Gastroesophageal sphincter (tissue), 4 donors: ENCODE measurements around the gene ADAMTS4. TPM values are rescaled to one million over a fixed set of nuclear protein-coding genes. Genes with fewer than 3 reads are reported as not detected.

Source experiments
- ATAC-seq: fragments of 150-250 bp; one replicate; pipeline ENCODE4 v1.9.1; 2016; ENCODE audit warnings: mild to moderate bottlenecking, moderate library complexity
- H3K27ac ChIP-seq, 4 donors: fragments of 200-600 bp; sonication (generic) in 3 of 4; 1 replicate in 3 of 4; 2 replicates in 1 of 4; pipeline ENCODE4 v1.5.1; 2016 to 2019
- H3K27me3 ChIP-seq: fragments of 200-600 bp; sonication (generic); one replicate; pipeline ENCODE4 v1.5.1; 2019
- H3K36me3 ChIP-seq, 2 donors: fragments of 200-600 bp; sonication (generic); one replicate each; pipeline ENCODE4 v1.5.1; 2019; ENCODE audit warnings: control low read depth in 1 of 2
- H3K4me1 ChIP-seq, 3 donors: fragments of 200-600 bp; sonication (generic); 1 replicate in 2 of 3; 2 replicates in 1 of 3; pipeline ENCODE4 v1.5.1; 2016 to 2019; ENCODE audit warnings: control low read depth in 2 of 3
- H3K4me3 ChIP-seq, 2 donors: fragments of 200-600 bp; sonication (generic); one replicate each; pipeline ENCODE4 v1.5.1; 2019; ENCODE audit warnings: mild to moderate bottlenecking in 1 of 2, moderate library complexity in 1 of 2
- H3K9me3 ChIP-seq, 3 donors: fragments of 200-600 bp; sonication (generic); one replicate each; pipeline ENCODE4 v1.5.1; 2017 to 2019; ENCODE audit warnings: control low read depth in 2 of 3
- EP300 ChIP-seq: sonication (generic); formaldehyde crosslinking; IDR thresholded peaks from one replicate; pipeline ENCODE4 v1.6.1; 2017; ENCODE audit warnings: antibody characterized with exemption, mild to moderate bottlenecking
- POLR2A ChIP-seq, 2 donors: fragments of 450-650 bp; IDR thresholded peaks; one replicate each; pipeline ENCODE4 v1.6.1; 2017; ENCODE audit warnings: antibody characterized with exemption in 2 of 2, mild to moderate bottlenecking in 2 of 2, moderate library complexity in 1 of 2
- POLR2AphosphoS5 ChIP-seq: sonication (generic); formaldehyde crosslinking; IDR thresholded peaks from one replicate; pipeline ENCODE4 v1.6.1; 2017; ENCODE audit warnings: antibody characterized with exemption
- WGBS, 2 donors: methylation state at CpG; one replicate each; pipeline ENCODE4 v1.1.5; 2018; ENCODE audit warnings: low coverage in 1 of 2; 5-methylcytosine and 5-hydroxymethylcytosine counted together
- total RNA-seq, 4 donors: library from RNA; depleted of rRNA; stranded (reverse); fragments of >200 nt; gene quantifications; one replicate each; pipeline ENCODE4 v1.1.0, GENCODE V29; 2016
- TF ChIP-seq, protein P1 (sequence below), 4 experiments: fragments of 200-600 bp in 2 of 4; fragments of 450-650 bp in 2 of 4; sonication (generic) in 1 of 4; IDR thresholded peaks; one replicate each; pipeline ENCODE4 v1.5.1; 2017 to 2019; ENCODE audit warnings: antibody characterized with exemption in 4 of 4, mild to moderate bottlenecking in 2 of 4, moderate library complexity in 2 of 4

The ADAMTS4 gene
- total RNA-seq, 4 donors from 2014 or later, result 3.7 to 60.6 (median 6.7) TPM

DNA sequence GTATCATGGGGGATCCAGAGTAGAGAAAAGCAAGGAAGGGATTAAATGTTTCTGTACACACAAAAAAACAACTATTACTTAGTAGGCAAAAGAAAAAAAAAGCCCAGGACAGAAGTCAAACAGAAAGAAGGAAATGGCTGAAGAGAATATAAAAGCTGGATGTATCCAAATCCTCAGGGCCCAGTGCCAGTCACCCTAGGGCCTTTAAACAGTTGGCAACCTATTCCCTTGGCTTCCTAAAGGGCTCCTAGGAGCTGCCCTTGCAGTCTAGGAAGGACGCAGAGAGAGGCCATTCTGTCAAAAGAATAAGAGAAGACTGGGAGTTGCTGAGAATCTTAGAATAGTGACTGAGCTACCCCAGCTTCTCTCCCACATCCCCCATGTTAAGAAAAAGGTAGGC lies 26.5 kb downstream of the ADAMTS4 start:
- no peak for ATAC-seq
- Histone ChIP-seq H3K27ac (peak overlapping the region in 3 of 4 donors; percentile 50 to 60 (median 52)), H3K27me3 (no peaks in the 10 kb centered on the region), H3K9me3 (no peaks in the 10 kb centered on the region), H3K4me1 (peaks cover 5 to 66% (median 20%) of the 10 kb centered on the region in 3 donors), H3K36me3 (peaks cover 0 to 77% of the 10 kb centered on the region in 2 donors), H3K4me3 (no peak overlapping the region)
- 71 to 91% methylated on average over 1 of the region's 1 CpG for WGBS, 2 donors
- TF ChIP-seq, protein P1, sequence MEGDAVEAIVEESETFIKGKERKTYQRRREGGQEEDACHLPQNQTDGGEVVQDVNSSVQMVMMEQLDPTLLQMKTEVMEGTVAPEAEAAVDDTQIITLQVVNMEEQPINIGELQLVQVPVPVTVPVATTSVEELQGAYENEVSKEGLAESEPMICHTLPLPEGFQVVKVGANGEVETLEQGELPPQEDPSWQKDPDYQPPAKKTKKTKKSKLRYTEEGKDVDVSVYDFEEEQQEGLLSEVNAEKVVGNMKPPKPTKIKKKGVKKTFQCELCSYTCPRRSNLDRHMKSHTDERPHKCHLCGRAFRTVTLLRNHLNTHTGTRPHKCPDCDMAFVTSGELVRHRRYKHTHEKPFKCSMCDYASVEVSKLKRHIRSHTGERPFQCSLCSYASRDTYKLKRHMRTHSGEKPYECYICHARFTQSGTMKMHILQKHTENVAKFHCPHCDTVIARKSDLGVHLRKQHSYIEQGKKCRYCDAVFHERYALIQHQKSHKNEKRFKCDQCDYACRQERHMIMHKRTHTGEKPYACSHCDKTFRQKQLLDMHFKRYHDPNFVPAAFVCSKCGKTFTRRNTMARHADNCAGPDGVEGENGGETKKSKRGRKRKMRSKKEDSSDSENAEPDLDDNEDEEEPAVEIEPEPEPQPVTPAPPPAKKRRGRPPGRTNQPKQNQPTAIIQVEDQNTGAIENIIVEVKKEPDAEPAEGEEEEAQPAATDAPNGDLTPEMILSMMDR (IDR thresholded peaks at IDR 0.05), result no peak
- TF ChIP-seq EP300 (no peak), POLR2AphosphoS5 (no peak), POLR2A (IDR thresholded peaks at IDR 0.05) (no peak)

DNA sequence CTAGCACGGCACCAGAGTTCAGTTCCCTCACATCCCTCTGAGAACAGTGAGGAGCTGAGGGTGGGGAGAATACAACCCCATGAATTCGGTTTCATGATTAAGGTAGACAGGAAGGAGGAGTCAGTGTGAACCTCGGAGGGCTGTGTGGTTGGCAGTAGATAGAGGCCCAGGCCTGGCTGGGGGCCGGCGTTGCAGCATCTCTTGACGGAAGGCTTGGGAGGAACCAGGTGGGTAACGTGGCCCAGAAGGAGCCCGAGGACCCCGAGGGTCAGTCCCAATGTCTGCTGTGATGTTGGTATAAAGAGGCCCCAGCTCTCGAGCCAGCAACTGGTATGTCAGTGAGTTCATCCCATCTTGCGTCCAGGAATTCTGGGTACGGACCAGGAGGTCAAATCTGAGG lies 27.2 kb downstream of the ADAMTS4 start:
- no peak overlapping the region for H3K4me3 ChIP-seq
- peaks cover 0 to 77% of the 10 kb centered on the region in 2 donors for H3K36me3 ChIP-seq
- peak overlapping the region in 3 of 4 donors; percentile 50 to 60 (median 52) for H3K27ac ChIP-seq
- TF ChIP-seq POLR2AphosphoS5 (no peak), EP300 (no peak), POLR2A (IDR thresholded peaks at IDR 0.05) (no peak)
- TF ChIP-seq, protein P1 (IDR thresholded peaks at IDR 0.05), result no peak
- 58 to 77% methylated on average over 3 to 12 of the region's 12 CpGs for WGBS, 2 donors
- no peaks in the 10 kb centered on the region for H3K9me3 ChIP-seq
- no peaks in the 10 kb centered on the region for H3K27me3 ChIP-seq
- H3K4me1 ChIP-seq, result peaks cover 5 to 70% (median 24%) of the 10 kb centered on the region in 3 donors
- ATAC-seq, result no peak

DNA sequence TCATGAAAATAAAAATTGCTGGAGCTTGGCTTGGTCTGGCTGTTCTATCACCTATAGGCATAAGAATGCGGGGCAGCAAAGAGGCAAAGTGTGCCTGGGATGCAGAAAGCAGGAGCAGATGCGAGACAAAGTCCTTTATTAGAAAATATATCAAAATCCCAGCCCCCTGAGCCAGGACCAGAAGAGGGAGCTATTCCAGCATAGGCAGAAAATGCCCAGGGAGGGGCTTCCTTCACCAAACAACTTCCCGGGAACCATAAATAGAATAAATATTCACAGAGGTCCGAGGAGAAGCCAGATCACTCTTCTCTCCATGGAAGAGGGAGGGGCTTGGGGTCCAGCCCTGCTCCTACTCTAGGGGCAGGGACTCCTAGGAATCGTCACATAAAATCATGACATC lies 27.7 kb downstream of the ADAMTS4 start:
- Histone ChIP-seq H3K36me3 (peaks cover 0 to 77% of the 10 kb centered on the region in 2 donors), H3K27me3 (no peaks in the 10 kb centered on the region), H3K4me1 (peaks cover 3 to 66% (median 19%) of the 10 kb centered on the region in 3 donors), H3K4me3 (no peak overlapping the region), H3K27ac (peak overlapping the region in 2 of 4 donors; percentile 52 to 60), H3K9me3 (no peaks in the 10 kb centered on the region)
- no peak for TF ChIP-seq POLR2AphosphoS5
- no peak for TF ChIP-seq EP300
- TF ChIP-seq POLR2A (IDR thresholded peaks at IDR 0.05), result no peak
- TF ChIP-seq, protein P1 (IDR thresholded peaks at IDR 0.05), result no peak
- ATAC-seq, result no peak
- WGBS, 2 donors, result 24% methylated on average over 4 of the region's 5 CpGs; no CpG with 5 or more reads in 1 of the 2 donors

DNA sequence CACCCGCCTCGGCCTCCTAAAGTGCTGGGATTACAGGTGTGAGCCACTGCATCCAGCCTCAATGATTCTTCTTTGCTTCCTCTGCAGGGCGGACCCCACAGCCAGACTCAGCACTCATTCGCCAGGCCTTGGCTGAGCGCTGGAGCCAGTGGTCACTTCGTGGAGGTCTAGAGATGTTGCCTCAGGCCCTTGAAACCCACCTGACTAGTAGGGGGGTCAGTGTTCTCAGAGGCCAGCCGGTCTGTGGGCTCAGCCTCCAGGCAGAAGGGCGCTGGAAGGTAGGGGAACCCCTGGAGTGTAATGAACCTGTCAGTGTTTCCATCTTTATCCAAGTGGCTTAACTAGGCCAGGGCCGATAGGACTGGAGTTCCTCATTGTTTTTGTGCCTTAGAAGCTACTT lies 29.9 kb downstream of the ADAMTS4 start:
- Histone ChIP-seq H3K4me1 (peaks cover 0 to 61% (median 21%) of the 10 kb centered on the region in 3 donors), H3K27ac (no peak overlapping the region), H3K4me3 (no peak overlapping the region), H3K9me3 (no peaks in the 10 kb centered on the region), H3K27me3 (no peaks in the 10 kb centered on the region), H3K36me3 (peaks cover 0 to 68% of the 10 kb centered on the region in 2 donors)
- WGBS, 2 donors, result 83 to 91% methylated on average over 2 to 7 of the region's 9 CpGs
- ATAC-seq, result no peak
- TF ChIP-seq, protein P1 (IDR thresholded peaks at IDR 0.05), result no peak
- TF ChIP-seq POLR2AphosphoS5, result no peak

DNA sequence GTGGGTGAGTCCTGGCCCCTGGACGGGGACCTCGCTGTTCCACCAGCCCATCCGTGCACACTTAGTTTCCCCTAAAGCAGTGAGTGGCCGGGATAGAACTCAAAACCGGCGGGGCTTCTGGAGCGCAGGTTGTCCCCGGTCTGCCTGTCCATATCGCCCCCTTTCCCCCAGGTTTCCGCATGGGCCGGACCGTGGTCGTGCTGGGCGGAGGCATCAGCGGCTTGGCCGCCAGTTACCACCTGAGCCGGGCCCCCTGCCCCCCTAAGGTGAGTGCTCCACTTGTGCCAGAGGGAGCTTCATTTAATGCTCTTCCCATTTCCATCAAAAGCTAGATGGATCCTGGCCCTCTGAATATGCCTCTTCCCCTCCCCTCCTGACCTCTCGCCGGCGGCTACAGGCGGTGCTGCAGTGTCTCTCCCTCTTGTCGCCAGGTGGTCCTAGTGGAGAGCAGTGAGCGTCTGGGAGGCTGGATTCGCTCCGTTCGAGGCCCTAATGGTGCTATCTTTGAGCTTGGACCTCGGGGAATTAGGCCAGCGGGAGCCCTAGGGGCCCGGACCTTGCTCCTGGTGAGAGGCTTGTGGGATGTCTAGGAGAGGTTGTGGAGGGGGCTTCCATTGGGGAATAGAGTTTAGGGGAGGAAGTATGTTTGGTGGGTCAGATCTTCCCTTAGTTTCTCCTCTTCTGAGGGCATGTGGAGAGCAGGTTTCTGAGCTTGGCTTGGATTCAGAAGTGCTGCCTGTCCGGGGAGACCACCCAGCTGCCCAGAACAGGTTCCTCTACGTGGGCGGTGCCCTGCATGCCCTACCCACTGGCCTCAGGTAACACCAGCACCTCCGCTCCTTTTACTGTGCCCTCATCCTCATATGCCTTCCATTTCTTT lies 31.9 kb downstream of the ADAMTS4 start:
- no peak for ATAC-seq
- peak overlapping the region; percentile 0 to 91 (median 88) for H3K27ac ChIP-seq
- no peaks in the 10 kb centered on the region for H3K27me3 ChIP-seq
- H3K9me3 ChIP-seq, result no peaks in the 10 kb centered on the region
- WGBS, 2 donors, result 20 to 40% methylated on average over 1 to 8 of the region's 33 CpGs
- peaks cover 0 to 68% of the 10 kb centered on the region in 2 donors for H3K36me3 ChIP-seq
- TF ChIP-seq EP300, result no peak
- peaks cover 0 to 56% (median 17%) of the 10 kb centered on the region in 3 donors for H3K4me1 ChIP-seq
- peak overlapping the region; percentile 44 to 70 for H3K4me3 ChIP-seq
